Suprapubic skin (tissue), 4 donors: ENCODE measurements around the gene ZNF638. TPM values are rescaled to one million over a fixed set of nuclear protein-coding genes. Genes with fewer than 3 reads are reported as not detected.

Experiments used
- DNase-seq, 2 donors: peaks; one replicate each; pipeline ENCODE4 v3.0.0-alpha.2; 2019; ENCODE audit warnings: low spot score in 2 of 2
- H3K27ac ChIP-seq: fragments of 200-600 bp; sonication (generic); one replicate; pipeline ENCODE4 v1.5.1; 2019
- H3K27me3 ChIP-seq: fragments of 200-600 bp; sonication (generic); one replicate; pipeline ENCODE4 v1.5.1; 2019
- H3K36me3 ChIP-seq: fragments of 200-600 bp; sonication (generic); one replicate; pipeline ENCODE4 v1.5.1; 2019
- H3K4me1 ChIP-seq: fragments of 200-600 bp; sonication (generic); one replicate; pipeline ENCODE4 v1.5.1; 2019
- H3K4me3 ChIP-seq: fragments of 200-600 bp; sonication (generic); one replicate; pipeline ENCODE4 v1.5.1; 2019; ENCODE audit warnings: mild to moderate bottlenecking
- H3K9me3 ChIP-seq: fragments of 200-600 bp; sonication (generic); one replicate; pipeline ENCODE4 v1.5.1; 2019
- EP300 ChIP-seq: sonication (generic); formaldehyde crosslinking; IDR thresholded peaks from one replicate; pipeline ENCODE4 v1.6.1; 2017; ENCODE audit warnings: antibody characterized with exemption
- POLR2A ChIP-seq, 2 donors: fragments of 450-650 bp; IDR thresholded peaks; one replicate each; pipeline ENCODE4 v1.6.1; 2017; ENCODE audit warnings: antibody characterized with exemption in 2 of 2, mild to moderate bottlenecking in 2 of 2, moderate library complexity in 2 of 2
- POLR2AphosphoS5 ChIP-seq, 3 donors: sonication (generic); formaldehyde crosslinking; IDR thresholded peaks; one replicate each; pipeline ENCODE4 v1.6.1; 2017; ENCODE audit warnings: antibody characterized with exemption in 3 of 3
- WGBS: methylation state at CpG from one replicate; pipeline ENCODE4 v1.1.5; 2018; 5-methylcytosine and 5-hydroxymethylcytosine counted together
- total RNA-seq, 4 donors: library from RNA; depleted of rRNA; stranded (reverse); fragments of >200 nt; gene quantifications; one replicate each; pipeline ENCODE4 v1.1.0, GENCODE V29; 2016
- TF ChIP-seq, protein P1 (sequence below), 2 donors: fragments of 200-600 bp in 1 of 2; fragments of 450-650 bp in 1 of 2; sonication (generic) in 1 of 2; IDR thresholded peaks; one replicate each; pipeline ENCODE4 v1.5.1; 2016 to 2019; ENCODE audit warnings: antibody characterized with exemption in 2 of 2, mild to moderate bottlenecking in 1 of 2, moderate library complexity in 1 of 2

ZNF638 gene
- total RNA-seq, 4 donors from 2014 or later, result 91.6 to 258 (median 115) TPM

DNA sequence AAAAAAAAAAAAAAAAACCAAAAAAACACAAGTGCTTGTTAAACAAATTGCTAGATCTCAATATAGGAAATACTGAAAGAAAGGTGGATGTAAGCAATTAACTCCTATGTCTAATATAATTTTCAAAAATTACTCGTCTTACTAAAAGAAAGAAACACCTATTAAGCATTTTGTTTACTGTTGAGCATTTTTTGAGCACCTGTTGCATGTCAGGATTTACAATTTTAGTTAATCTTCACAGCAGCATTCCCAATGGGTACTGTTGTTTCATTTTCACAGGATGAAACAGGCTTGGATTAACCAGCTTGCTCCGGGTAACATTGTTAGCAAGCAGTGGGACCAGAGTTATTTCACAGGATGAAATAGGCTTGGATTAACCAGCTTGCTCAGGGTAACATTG lies 4.8 kb downstream of the ZNF638 start:
- DNase-seq, result no peak
- Histone ChIP-seq H3K27ac (no peak overlapping the region), H3K27me3 (no peaks in the 10 kb centered on the region), H3K9me3 (no peaks in the 10 kb centered on the region), H3K4me1 (peaks cover 76% of the 10 kb centered on the region), H3K36me3 (no peaks in the 10 kb centered on the region), H3K4me3 (peak overlapping the region; percentile 15)
- no peak for TF ChIP-seq POLR2AphosphoS5 (IDR thresholded peaks at IDR 0.05)
- TF ChIP-seq EP300, result no peak
- TF ChIP-seq, protein P1, sequence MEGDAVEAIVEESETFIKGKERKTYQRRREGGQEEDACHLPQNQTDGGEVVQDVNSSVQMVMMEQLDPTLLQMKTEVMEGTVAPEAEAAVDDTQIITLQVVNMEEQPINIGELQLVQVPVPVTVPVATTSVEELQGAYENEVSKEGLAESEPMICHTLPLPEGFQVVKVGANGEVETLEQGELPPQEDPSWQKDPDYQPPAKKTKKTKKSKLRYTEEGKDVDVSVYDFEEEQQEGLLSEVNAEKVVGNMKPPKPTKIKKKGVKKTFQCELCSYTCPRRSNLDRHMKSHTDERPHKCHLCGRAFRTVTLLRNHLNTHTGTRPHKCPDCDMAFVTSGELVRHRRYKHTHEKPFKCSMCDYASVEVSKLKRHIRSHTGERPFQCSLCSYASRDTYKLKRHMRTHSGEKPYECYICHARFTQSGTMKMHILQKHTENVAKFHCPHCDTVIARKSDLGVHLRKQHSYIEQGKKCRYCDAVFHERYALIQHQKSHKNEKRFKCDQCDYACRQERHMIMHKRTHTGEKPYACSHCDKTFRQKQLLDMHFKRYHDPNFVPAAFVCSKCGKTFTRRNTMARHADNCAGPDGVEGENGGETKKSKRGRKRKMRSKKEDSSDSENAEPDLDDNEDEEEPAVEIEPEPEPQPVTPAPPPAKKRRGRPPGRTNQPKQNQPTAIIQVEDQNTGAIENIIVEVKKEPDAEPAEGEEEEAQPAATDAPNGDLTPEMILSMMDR (IDR thresholded peaks at IDR 0.05), result no peak
- TF ChIP-seq POLR2A (IDR thresholded peaks at IDR 0.05), result no peak
- WGBS, result 57% methylated on average over 2 of the region's 2 CpGs

GRCh38 chr2:71336802-71337201 lies 5.2 kb downstream of the ZNF638 start:
- DNase-seq, result no peak
- Histone ChIP-seq H3K27ac (no peak overlapping the region), H3K4me3 (peak overlapping the region; percentile 15), H3K9me3 (no peaks in the 10 kb centered on the region), H3K4me1 (peaks cover 78% of the 10 kb centered on the region), H3K27me3 (no peaks in the 10 kb centered on the region), H3K36me3 (no peaks in the 10 kb centered on the region)
- TF ChIP-seq POLR2A (IDR thresholded peaks at IDR 0.05) (no peak), EP300 (no peak), POLR2AphosphoS5 (IDR thresholded peaks at IDR 0.05) (no peak)
- TF ChIP-seq, protein P1 (IDR thresholded peaks at IDR 0.05), result no peak

DNA sequence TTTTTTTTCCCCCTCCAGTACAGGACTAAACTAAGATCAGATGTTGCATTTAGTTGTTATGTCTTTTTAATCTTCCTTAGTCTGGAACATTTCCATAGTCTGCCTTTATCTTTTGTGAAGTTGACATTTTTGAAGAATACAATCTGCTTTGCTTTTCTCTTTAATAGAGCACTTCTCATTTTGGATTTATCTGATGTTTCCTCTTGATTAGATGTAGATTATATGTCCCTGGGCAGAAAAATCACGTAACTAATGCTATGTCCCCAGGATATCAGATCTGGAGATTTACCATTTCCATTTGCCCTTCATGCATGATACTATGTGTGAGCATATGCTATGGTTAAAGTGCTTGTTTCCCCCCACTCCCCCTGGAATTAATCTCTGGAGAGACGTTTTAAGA lies 6.2 kb downstream of the ZNF638 start:
- H3K27ac ChIP-seq, result no peak overlapping the region
- no peaks in the 10 kb centered on the region for H3K9me3 ChIP-seq
- no peak overlapping the region for H3K4me3 ChIP-seq
- 35% methylated on average over 2 of the region's 2 CpGs for WGBS
- no peak for DNase-seq
- H3K4me1 ChIP-seq, result peaks cover 77% of the 10 kb centered on the region
- no peaks in the 10 kb centered on the region for H3K27me3 ChIP-seq
- no peaks in the 10 kb centered on the region for H3K36me3 ChIP-seq
- TF ChIP-seq EP300 (no peak), POLR2AphosphoS5 (IDR thresholded peaks at IDR 0.05) (no peak), POLR2A (IDR thresholded peaks at IDR 0.05) (no peak)
- TF ChIP-seq, protein P1 (IDR thresholded peaks at IDR 0.05), result no peak

- H3K27ac ChIP-seq, result no peak overlapping the region
- TF ChIP-seq, protein P1 (IDR thresholded peaks at IDR 0.05), result no peak
- no peak for TF ChIP-seq POLR2A (IDR thresholded peaks at IDR 0.05)
- no peak for TF ChIP-seq POLR2AphosphoS5 (IDR thresholded peaks at IDR 0.05)
- no peak for TF ChIP-seq EP300
- 92% methylated on average over 2 of the region's 2 CpGs for WGBS
- H3K4me1 ChIP-seq, result peaks cover 59% of the 10 kb centered on the region
- H3K27me3 ChIP-seq, result no peaks in the 10 kb centered on the region
- no peak overlapping the region for H3K4me3 ChIP-seq
- no peaks in the 10 kb centered on the region for H3K9me3 ChIP-seq
- no peaks in the 10 kb centered on the region for H3K36me3 ChIP-seq
- no peak for DNase-seq
Measured at GRCh38 chr2:71339685-71340084, 8.1 kb downstream of the ZNF638 start.

DNA sequence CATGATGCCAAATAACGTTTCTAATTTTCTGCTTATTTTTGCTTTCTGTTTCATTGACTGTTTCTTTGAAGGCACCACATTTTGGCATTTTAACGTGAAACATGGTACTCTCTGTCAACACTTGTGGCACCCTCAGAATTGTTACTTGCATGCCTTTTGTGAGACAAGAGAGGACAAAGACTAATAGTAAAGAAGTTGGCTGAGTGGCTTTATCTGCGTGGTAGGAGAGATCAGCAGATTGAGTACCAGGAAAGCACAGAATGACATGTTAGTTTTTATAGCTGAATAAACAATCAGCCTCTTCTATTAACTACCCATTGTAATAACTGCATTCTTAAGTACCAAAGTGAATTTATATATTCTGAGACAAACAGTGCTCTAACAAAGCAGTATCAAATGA lies 8.6 kb downstream of the ZNF638 start:
- Histone ChIP-seq H3K9me3 (no peaks in the 10 kb centered on the region), H3K27me3 (no peaks in the 10 kb centered on the region), H3K4me1 (peaks cover 55% of the 10 kb centered on the region), H3K4me3 (no peak overlapping the region), H3K27ac (no peak overlapping the region), H3K36me3 (no peaks in the 10 kb centered on the region)
- no peak for DNase-seq
- TF ChIP-seq, protein P1 (IDR thresholded peaks at IDR 0.05), result no peak
- TF ChIP-seq POLR2A (IDR thresholded peaks at IDR 0.05), result no peak
- no peak for TF ChIP-seq POLR2AphosphoS5 (IDR thresholded peaks at IDR 0.05)
- TF ChIP-seq EP300, result no peak
- WGBS, result 52% methylated on average over 3 of the region's 3 CpGs
